A172 (cell line): ENCODE results near the gene CDK6. TPM values are rescaled to one million over a fixed set of nuclear protein-coding genes. Genes with fewer than 3 reads are reported as not detected.
"Not testable (repeated sequence)": the region's sequence is repeated elsewhere in the genome, so short reads cannot be mapped to it uniquely, and the experiment has no call there.

Experiments used
- DNase-seq: peaks from one replicate; pipeline ENCODE4 v3.0.0-alpha.2; 2015; ENCODE audit warnings: low spot score
- total RNA-seq: library from RNA; depleted of rRNA; stranded (reverse); fragments of >200 nt; shearing (Covaris generic); gene quantifications from 2 replicates; pipeline ENCODE4 v1.2.3, GENCODE V29; 2014; rRNA removed

The CDK6 gene
- total RNA-seq = 136 and 140 TPM in 2 replicates

GRCh38 chr7:92836489-92836999 is at the start of gene CDK6:
TSS of gene CDK6 (minus strand) at chr7:92836573. CDS start at chr7:92833323, 3,250 bp downstream.
- DNase-seq = peak; percentile 42

- DNase-seq = not testable (repeated sequence)
Measured at GRCh38 chr7:92886039-92886438, 49.7 kb upstream of the CDK6 start.

GRCh38 chr7:92884218-92884617 is 47.8 kb upstream of the CDK6 start:
- DNase-seq = no peak

GRCh38 chr7:92882760-92883159 is 46.4 kb upstream of the CDK6 start:
- DNase-seq = no peak

GRCh38 chr7:92881091-92881485 is 44.7 kb upstream of the CDK6 start:
- DNase-seq = no peak

GRCh38 chr7:92880212-92881090 is 44.1 kb upstream of the CDK6 start:
- peak; percentile 20 for DNase-seq

- no peak for DNase-seq
Measured at GRCh38 chr7:92877367-92877766, 41.0 kb upstream of the CDK6 start.

GRCh38 chr7:92876836-92877235 is 40.5 kb upstream of the CDK6 start:
- no peak for DNase-seq

GRCh38 chr7:92875719-92876118 is 39.3 kb upstream of the CDK6 start:
- no peak for DNase-seq

GRCh38 chr7:92875173-92875572 is 38.8 kb upstream of the CDK6 start:
- no peak for DNase-seq

- DNase-seq = peak; percentile 29
Measured at GRCh38 chr7:92874567-92874966, 38.2 kb upstream of the CDK6 start.

GRCh38 chr7:92873776-92874175 is 37.4 kb upstream of the CDK6 start:
- peak; percentile 67 for DNase-seq

GRCh38 chr7:92872701-92873100 is 36.3 kb upstream of the CDK6 start:
- peak; percentile 42 for DNase-seq

- DNase-seq = no peak
Measured at GRCh38 chr7:92868683-92869293, 32.4 kb upstream of the CDK6 start.

- not testable (repeated sequence) for DNase-seq
Measured at GRCh38 chr7:92864169-92864568, 27.8 kb upstream of the CDK6 start.

GRCh38 chr7:92856436-92856835 is 20.1 kb upstream of the CDK6 start:
- DNase-seq = no peak

- DNase-seq = no peak
Measured at GRCh38 chr7:92854501-92855238, 18.3 kb upstream of the CDK6 start.

GRCh38 chr7:92851732-92852131 is 15.4 kb upstream of the CDK6 start:
- no peak for DNase-seq

- DNase-seq = no peak
Measured at GRCh38 chr7:92850516-92850915, 14.1 kb upstream of the CDK6 start.

- DNase-seq = no peak
Measured at GRCh38 chr7:92849322-92849721, 12.9 kb upstream of the CDK6 start.

- DNase-seq = no peak
Measured at GRCh38 chr7:92848851-92849250, 12.5 kb upstream of the CDK6 start.

- DNase-seq = no peak
Measured at GRCh38 chr7:92848441-92848840, 12.1 kb upstream of the CDK6 start.
